ENCODE measurements around the gene IL1R1. TPM values are rescaled to one million over a fixed set of nuclear protein-coding genes. Genes with fewer than 3 reads are reported as not detected.
"Not testable (repeated sequence)": the region's sequence is repeated elsewhere in the genome, so short reads cannot be mapped to it uniquely, and the experiment has no call there.

The IL1R1 gene
- total RNA-seq, 1 donor, result 150 TPM

DNA sequence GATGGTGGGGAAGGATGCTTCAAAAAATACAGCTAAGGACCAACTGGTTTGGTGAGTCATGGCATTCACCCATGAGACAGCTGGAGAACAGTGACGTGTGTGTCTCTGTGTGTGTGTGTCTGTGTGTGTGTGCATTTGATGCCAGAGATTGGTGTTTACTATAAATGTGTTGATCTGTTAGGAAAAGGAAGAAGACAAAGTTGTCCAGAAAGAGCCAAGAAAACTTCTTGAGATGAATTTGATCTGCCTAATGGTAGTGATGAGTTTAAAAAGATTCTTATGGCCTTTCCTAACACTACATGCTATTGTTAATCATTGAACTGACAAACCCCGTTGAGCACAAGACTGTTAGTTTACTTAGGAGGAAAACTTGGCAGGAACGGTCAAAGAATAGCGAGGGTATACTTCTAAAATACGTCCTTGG is 36.4 kb upstream of the IL1R1 start:
- H3K4me3 ChIP-seq (ENCODE audit: low read depth, low read length), result peak overlapping the region; percentile 79
- no peak for TF ChIP-seq CTCF (IDR thresholded peaks at IDR 0.05; ENCODE audit: insufficient read depth, low read length)
- peak; percentile 91 for DNase-seq (ENCODE audit: low read depth)

DNA sequence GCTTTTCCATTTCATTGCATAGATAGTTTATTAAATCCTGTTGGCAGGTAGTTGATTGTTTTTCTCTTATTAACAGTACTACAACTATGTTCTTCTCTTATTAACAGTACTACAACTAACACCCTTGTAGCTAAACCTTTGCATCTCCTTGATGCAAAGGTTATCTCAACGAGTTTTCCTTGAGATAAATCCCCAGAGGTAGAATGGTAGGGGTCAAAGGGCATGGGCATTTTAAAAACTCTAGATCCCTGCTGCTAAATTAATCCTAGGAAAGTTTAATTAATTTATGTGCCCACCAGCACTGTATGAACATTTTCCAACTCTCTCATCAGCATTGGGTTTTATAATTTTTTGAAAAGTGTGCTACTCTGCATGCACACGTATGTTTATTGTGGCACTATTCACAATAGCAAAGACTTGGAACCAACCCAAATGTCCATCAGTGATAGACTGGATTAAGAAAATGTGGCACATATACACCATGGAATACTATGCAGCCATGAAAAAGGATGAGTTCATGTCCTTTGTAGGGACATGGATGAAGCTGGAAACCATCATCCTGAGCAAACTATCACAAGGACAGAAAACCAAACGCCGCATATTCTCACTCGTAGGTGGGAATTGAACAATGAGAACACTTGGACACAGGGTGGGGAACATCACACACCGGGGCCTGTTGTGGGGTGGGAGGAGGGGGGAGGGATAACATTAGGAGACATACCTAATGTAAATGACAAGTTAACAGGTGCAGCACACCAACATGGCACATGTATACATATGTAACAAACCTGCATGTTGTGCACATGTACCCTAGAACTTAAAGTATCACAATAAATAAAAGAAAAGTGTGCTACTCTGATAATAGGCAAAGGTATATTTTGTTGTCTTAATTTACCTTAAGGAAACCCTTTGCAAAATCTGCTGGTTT is 35.5 kb upstream of the IL1R1 start:
- DNase-seq (ENCODE audit: low read depth), result not testable (repeated sequence)
- peak overlapping the region; percentile 79 for H3K4me3 ChIP-seq (ENCODE audit: low read depth, low read length)

GRCh38 chr2:102107741-102108070 is 34.8 kb upstream of the IL1R1 start:
- no peak for TF ChIP-seq CTCF (IDR thresholded peaks at IDR 0.05; ENCODE audit: insufficient read depth, low read length)
- DNase-seq (ENCODE audit: low read depth), result peak; percentile 64
- peak overlapping the region; percentile 63 for H3K4me3 ChIP-seq (ENCODE audit: low read depth, low read length)

GRCh38 chr2:102109016-102109415 is 33.5 kb upstream of the IL1R1 start:
- no peak for TF ChIP-seq CTCF (IDR thresholded peaks at IDR 0.05; ENCODE audit: insufficient read depth, low read length)
- H3K4me3 ChIP-seq (ENCODE audit: low read depth, low read length), result peak overlapping the region; percentile 59
- DNase-seq (ENCODE audit: low read depth), result peak; percentile 41

GRCh38 chr2:102110171-102110570 is 32.4 kb upstream of the IL1R1 start:
- H3K4me3 ChIP-seq (ENCODE audit: low read depth, low read length), result peak overlapping the region; percentile 56
- peak; percentile 42 for DNase-seq (ENCODE audit: low read depth)
- no peak for TF ChIP-seq CTCF (IDR thresholded peaks at IDR 0.05; ENCODE audit: insufficient read depth, low read length)

- TF ChIP-seq CTCF (IDR thresholded peaks at IDR 0.05; ENCODE audit: insufficient read depth, low read length), result no peak
- no peak for DNase-seq (ENCODE audit: low read depth)
- H3K4me3 ChIP-seq (ENCODE audit: low read depth, low read length), result peak overlapping the region; percentile 56
These were observed 31.8 kb upstream of the IL1R1 start for GRCh38 chr2:102110596-102111334.

- TF ChIP-seq CTCF (IDR thresholded peaks at IDR 0.05; ENCODE audit: insufficient read depth, low read length), result no peak
- peak; percentile 24 for DNase-seq (ENCODE audit: low read depth)
- H3K4me3 ChIP-seq (ENCODE audit: low read depth, low read length), result peak overlapping the region; percentile 28
These were observed 30.7 kb upstream of the IL1R1 start for GRCh38 chr2:102111823-102112222.

Measured in fibroblast of the aortic adventitia (primary cell).